Endothelial cell of umbilical vein (primary cell): ENCODE data around the gene ZIC3. TPM values are rescaled to one million over a fixed set of nuclear protein-coding genes. Genes with fewer than 3 reads are reported as not detected.

Source experiments
- BruUV-seq: library from RNA; stranded (reverse); fragments of 400-500 nt; replicated peaks from 2 replicates; lab custom pipeline; 2021; lab: Mats Ljungman, UMichigan
- CTCF ChIA-PET: fragments of 300-600, 350-600 bp; sonication (Branson Sonifier 250); formaldehyde crosslinking; loops from one replicate; lab custom pipeline; 2021; ENCODE audit warnings: antibody characterized with exemption, inconsistent platforms; lab: Charles Lee
- POLR2A ChIA-PET: fragments of 300-600, 350-600 bp; sonication (Branson Sonifier 250); formaldehyde crosslinking; loops from one replicate; lab custom pipeline; 2021; ENCODE audit warnings: antibody characterized with exemption, inconsistent platforms; lab: Charles Lee
- DNase-seq: peaks from one replicate; pipeline ENCODE4 v3.0.0-alpha.2; 2011; ENCODE audit warnings: low read depth, low spot score
- FAIRE-seq: peaks from 2 replicates; lab custom pipeline; 2011; peaks lifted over from hg19 to GRCh38; lab: Jason Lieb, UNC
- H2AFZ ChIP-seq: 2 replicates; pipeline ENCODE4 v1.6.0; 2012; ENCODE audit warnings: low read depth, low read length, control low read depth, inconsistent platforms
- H3K27ac ChIP-seq: 2 replicates; pipeline ENCODE4 v1.5.1; 2011; ENCODE audit warnings: low read depth, mild to moderate bottlenecking, control low read depth, low read length, moderate library complexity; ENCODE audit not compliant: insufficient read depth
- H3K27me3 ChIP-seq, 2 experiments: 2 replicates each; pipeline versions ENCODE4 v1.6.0 to v1.6.1; 2011; ENCODE audit warnings: low read length in 2 of 2, mixed read lengths in 1 of 2; ENCODE audit not compliant: control insufficient read depth in 2 of 2, insufficient read depth in 2 of 2
- H3K36me3 ChIP-seq, 2 experiments: 2 replicates in 1 of 2; 3 replicates in 1 of 2; pipeline ENCODE4 v1.5.1; 2011; ENCODE audit warnings: low read length in 2 of 2, mild to moderate bottlenecking in 1 of 2, moderate library complexity in 1 of 2; ENCODE audit not compliant: control insufficient read depth in 2 of 2, insufficient read depth in 2 of 2; ENCODE audit errors: extremely low read depth in 1 of 2
- H3K4me1 ChIP-seq: 3 replicates; pipeline ENCODE4 v1.5.1; 2011; ENCODE audit warnings: mild to moderate bottlenecking, low read length; ENCODE audit not compliant: control insufficient read depth, insufficient read depth; ENCODE audit errors: extremely low read depth
- H3K4me2 ChIP-seq: 2 replicates; pipeline ENCODE4 v1.6.1; 2011; ENCODE audit warnings: low read length, control low read depth, mixed read lengths; ENCODE audit not compliant: insufficient read depth
- H3K4me3 ChIP-seq, 3 experiments: fragments of 200-600 bp in 1 of 3; sonication (generic), shearing (Covaris generic) in 1 of 3; replicated peaks in 1 of 3; 2 replicates each; pipeline ENCODE4 v1.5.1; 2011 to 2016; ENCODE audit warnings: control low read depth in 3 of 3, low read length in 3 of 3, mild to moderate bottlenecking in 2 of 3, inconsistent platforms in 1 of 3, low read depth in 1 of 3, moderate library complexity in 1 of 3; ENCODE audit not compliant: insufficient read depth in 1 of 3
- H3K79me2 ChIP-seq: 2 replicates; pipeline ENCODE4 v1.6.0; 2012; ENCODE audit warnings: low read length, inconsistent platforms; ENCODE audit not compliant: control insufficient read depth, insufficient read depth
- H3K9ac ChIP-seq: replicated peaks from 2 replicates; pipeline ENCODE3; 2011; ENCODE audit warnings: low read length, control low read depth; ENCODE audit not compliant: insufficient read depth; ENCODE audit errors: extremely low read depth
- H3K9me1 ChIP-seq: replicated peaks from 3 replicates; pipeline ENCODE4 v1.6.0; 2011; ENCODE audit warnings: mild to moderate bottlenecking, low read length; ENCODE audit not compliant: control insufficient read depth, insufficient read depth; ENCODE audit errors: extremely low read depth
- H3K9me3 ChIP-seq: replicated peaks from 2 replicates; pipeline ENCODE4 v1.5.1; 2012; ENCODE audit warnings: low read length, inconsistent platforms; ENCODE audit not compliant: control insufficient read depth, insufficient read depth
- H4K20me1 ChIP-seq: replicated peaks from 2 replicates; pipeline ENCODE3; 2011; ENCODE audit warnings: mild to moderate bottlenecking, low read length; ENCODE audit not compliant: control insufficient read depth, insufficient read depth; ENCODE audit errors: extremely low read depth
- FOS ChIP-seq: IDR thresholded peaks from 2 replicates; pipeline ENCODE4 v1.6.1; 2011; ENCODE audit warnings: mild to moderate bottlenecking, low read length, moderate library complexity, borderline replicate concordance; ENCODE audit not compliant: insufficient read depth
- GATA2 ChIP-seq: IDR thresholded peaks from 2 replicates; pipeline ENCODE4 v1.7.0; 2011; ENCODE audit warnings: low read depth, mild to moderate bottlenecking, moderate library complexity, mixed read lengths, low read length; ENCODE audit not compliant: insufficient read length, insufficient read depth
- JUN ChIP-seq: IDR thresholded peaks from 2 replicates; pipeline ENCODE4 v1.6.1; 2011; ENCODE audit warnings: borderline replicate concordance, low read depth; ENCODE audit not compliant: insufficient read length, insufficient read depth
- MYC ChIP-seq: IDR thresholded peaks from one replicate; pipeline ENCODE4 v1.6.1; 2011; ENCODE audit warnings: mild to moderate bottlenecking, low read depth, low read length
- POLR2AphosphoS5 ChIP-seq: IDR thresholded peaks from 2 replicates; pipeline ENCODE4 v1.6.1; 2012; ENCODE audit warnings: low read depth, mild to moderate bottlenecking, control low read depth, low read length, moderate library complexity; ENCODE audit not compliant: insufficient read depth
- dilution Hi-C: fragments of 300-500 bp; cut with MboI; formaldehyde crosslinking; loops from one replicate; pipeline ENCODE4 v1.15.0; 2019; ENCODE audit warnings: low sequenced_read_pairs; ENCODE audit not compliant: extremely low pct_ligation_motif_present
- intact Hi-C: fragments of 100-400 bp; cut with micrococcal nuclease; formaldehyde crosslinking; loops from one replicate; pipeline ENCODE4 v1.10.0; 2022
- polyA plus RNA-seq, 4 experiments: library from polyadenylated mRNA; depleted of rRNA in 3 of 4; stranded (reverse) in 3 of 4; unstranded in 1 of 4; fragments of >200 nt; gene quantifications; 2 replicates each; pipeline versions ENCODE4 v1.2.1 to v1.2.3, GENCODE V29; 2011 to 2012; ENCODE audit warnings: missing spikeins in 1 of 4
- total RNA-seq: library from RNA; stranded (reverse); gene quantifications from 2 replicates; pipeline ENCODE4 v1.2.3, GENCODE V29; 2021
- TF ChIP-seq, protein P1 (sequence below), 2 donors: IDR thresholded peaks; 1 replicate in 1 of 2; 2 replicates in 1 of 2; pipeline ENCODE4 v1.5.1; 2011; ENCODE audit warnings: low read length in 2 of 2, mild to moderate bottlenecking in 2 of 2, moderate library complexity in 2 of 2, control low read depth in 1 of 2, inconsistent platforms in 1 of 2, low read depth in 1 of 2; ENCODE audit not compliant: insufficient read depth in 1 of 2; ENCODE audit errors: extremely low read depth in 1 of 2
- TF ChIP-seq, protein P2 (sequence below): IDR thresholded peaks from 2 replicates; pipeline ENCODE4 v1.6.1; 2011; ENCODE audit not compliant: insufficient read depth, insufficient read length

Gene ZIC3
- total and polyA plus RNA-seq, 2 donors (not counting 3 experiments of a cell fraction or from before 2014, with no cell fraction given), result not detected

DNA sequence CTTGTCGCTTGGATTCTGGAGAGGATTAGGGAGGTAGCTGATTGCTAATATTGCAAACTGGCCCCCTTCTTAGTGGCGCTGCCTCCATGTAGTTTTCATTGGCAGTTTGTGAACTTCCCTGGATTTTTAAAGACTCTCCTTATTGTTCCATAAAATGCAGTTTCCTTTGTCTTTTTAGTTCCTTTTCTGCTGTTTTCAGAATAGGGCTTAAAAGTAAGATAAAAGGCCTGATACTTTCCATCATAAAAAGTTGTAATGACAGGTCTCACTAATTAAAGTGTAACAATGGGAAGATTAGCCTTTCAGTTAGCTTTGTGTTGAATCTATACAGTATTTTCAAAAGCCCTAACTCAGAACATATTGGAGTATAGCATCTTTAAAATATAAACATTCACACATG is 21.2 kb downstream of the ZIC3 start:
- ChIA-PET CTCF (no interaction called here), POLR2A (no interaction called here)
- BruUV-seq, result no TSS peak
- no peak overlapping the region for H3K27ac ChIP-seq
- no peak overlapping the region for H2AFZ ChIP-seq
- H4K20me1 ChIP-seq, result no peaks in the 10 kb centered on the region
- TF ChIP-seq MYC, result no peak
- no peak for TF ChIP-seq POLR2AphosphoS5
- TF ChIP-seq FOS, result no peak
- TF ChIP-seq, protein P1, sequence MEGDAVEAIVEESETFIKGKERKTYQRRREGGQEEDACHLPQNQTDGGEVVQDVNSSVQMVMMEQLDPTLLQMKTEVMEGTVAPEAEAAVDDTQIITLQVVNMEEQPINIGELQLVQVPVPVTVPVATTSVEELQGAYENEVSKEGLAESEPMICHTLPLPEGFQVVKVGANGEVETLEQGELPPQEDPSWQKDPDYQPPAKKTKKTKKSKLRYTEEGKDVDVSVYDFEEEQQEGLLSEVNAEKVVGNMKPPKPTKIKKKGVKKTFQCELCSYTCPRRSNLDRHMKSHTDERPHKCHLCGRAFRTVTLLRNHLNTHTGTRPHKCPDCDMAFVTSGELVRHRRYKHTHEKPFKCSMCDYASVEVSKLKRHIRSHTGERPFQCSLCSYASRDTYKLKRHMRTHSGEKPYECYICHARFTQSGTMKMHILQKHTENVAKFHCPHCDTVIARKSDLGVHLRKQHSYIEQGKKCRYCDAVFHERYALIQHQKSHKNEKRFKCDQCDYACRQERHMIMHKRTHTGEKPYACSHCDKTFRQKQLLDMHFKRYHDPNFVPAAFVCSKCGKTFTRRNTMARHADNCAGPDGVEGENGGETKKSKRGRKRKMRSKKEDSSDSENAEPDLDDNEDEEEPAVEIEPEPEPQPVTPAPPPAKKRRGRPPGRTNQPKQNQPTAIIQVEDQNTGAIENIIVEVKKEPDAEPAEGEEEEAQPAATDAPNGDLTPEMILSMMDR (IDR thresholded peaks at IDR 0.05; ENCODE audit: extremely low read depth in 1 of 2, insufficient read depth in 1 of 2, low read depth in 1 of 2, low read length in 2 of 2), result no peak
- TF ChIP-seq, protein P2, sequence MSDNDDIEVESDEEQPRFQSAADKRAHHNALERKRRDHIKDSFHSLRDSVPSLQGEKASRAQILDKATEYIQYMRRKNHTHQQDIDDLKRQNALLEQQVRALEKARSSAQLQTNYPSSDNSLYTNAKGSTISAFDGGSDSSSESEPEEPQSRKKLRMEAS, result no peak
- no peak for TF ChIP-seq GATA2
- no peak for TF ChIP-seq JUN
- H3K9ac ChIP-seq, result no peak overlapping the region
- intact Hi-C loops (no loop called here), dilution Hi-C loops (no loop called here)
- no peak overlapping the region for H3K4me2 ChIP-seq
- no peak overlapping the region for H3K4me3 ChIP-seq
- H3K79me2 ChIP-seq, result no peaks in the 10 kb centered on the region
- H3K36me3 ChIP-seq, result no peaks in the 10 kb centered on the region
- no peaks in the 10 kb centered on the region for H3K9me1 ChIP-seq
- H3K4me1 ChIP-seq, result no peaks in the 10 kb centered on the region
- H3K9me3 ChIP-seq, result no peaks in the 10 kb centered on the region
- FAIRE-seq (no peak), DNase-seq (no peak)
- no peaks in the 10 kb centered on the region for H3K27me3 ChIP-seq
